ENCODE data around the gene ARHGEF3.

- no peak for TF ChIP-seq EZH2 (IDR thresholded peaks at IDR 0.05; ENCODE audit: borderline replicate concordance, low read depth, low read length, severe bottlenecking)
- TF ChIP-seq FOS (IDR thresholded peaks at IDR 0.05; ENCODE audit: borderline replicate concordance, insufficient read depth, low read length): no peak
- no peak for TF ChIP-seq CTCF (IDR thresholded peaks at IDR 0.05; ENCODE audit: extremely low read depth in 1 of 2, insufficient read depth in 1 of 2, low read depth in 1 of 2, low read length in 2 of 2)
Observed at GRCh38 chr3:56681984-56682461, 119.7 kb downstream of the ARHGEF3 start.

Data from endothelial cell of umbilical vein (primary cell).